ENCODE measurements around the gene TEX29.

TEX29 gene

GRCh38 chr13:111360452-111360851 lies 40.0 kb downstream of the TEX29 start:
- no peak for DNase-seq (ENCODE audit: insufficient read length, low spot score)
- no peak for FAIRE-seq
- no peak for TF ChIP-seq CTCF (IDR thresholded peaks at IDR 0.05; ENCODE audit: insufficient read depth, missing control alignments)

GRCh38 chr13:111361046-111361872 lies 40.8 kb downstream of the TEX29 start:
- TF ChIP-seq CTCF (IDR thresholded peaks at IDR 0.05; ENCODE audit: insufficient read depth, missing control alignments) = no peak
- DNase-seq (ENCODE audit: insufficient read length, low spot score) (no peak), FAIRE-seq (no peak)

GRCh38 chr13:111361873-111362648 lies 41.6 kb downstream of the TEX29 start:
- TF ChIP-seq CTCF (IDR thresholded peaks at IDR 0.05; ENCODE audit: insufficient read depth, missing control alignments) = no peak
- FAIRE-seq = no peak
- no peak for DNase-seq (ENCODE audit: insufficient read length, low spot score)

- FAIRE-seq (no peak), DNase-seq (ENCODE audit: insufficient read length, low spot score) (no peak)
- no peak for TF ChIP-seq CTCF (IDR thresholded peaks at IDR 0.05; ENCODE audit: insufficient read depth, missing control alignments)
Observed at GRCh38 chr13:111363121-111363520, 42.7 kb downstream of the TEX29 start.

GRCh38 chr13:111363591-111363990 lies 43.1 kb downstream of the TEX29 start:
- DNase-seq (ENCODE audit: insufficient read length, low spot score) = no peak
- no peak for TF ChIP-seq CTCF (IDR thresholded peaks at IDR 0.05; ENCODE audit: insufficient read depth, missing control alignments)
- FAIRE-seq = no peak

GRCh38 chr13:111365149-111366005 lies 44.9 kb downstream of the TEX29 start:
- no peak for TF ChIP-seq CTCF (IDR thresholded peaks at IDR 0.05; ENCODE audit: insufficient read depth, missing control alignments)
- FAIRE-seq = no peak
- no peak for DNase-seq (ENCODE audit: insufficient read length, low spot score)
